ENCODE results near the gene TMEM198. TPM values are rescaled to one million over a fixed set of nuclear protein-coding genes. Genes with fewer than 3 reads are reported as not detected.

TMEM198 gene
- total RNA-seq, result 8.2 and 9.7 TPM in 2 replicates
- long read RNA-seq, partial matches to known transcripts, result 1 of 1 reads
- long read RNA-seq, other reads (novel, unspliced or antisense), result 0 of 1 reads

DNA sequence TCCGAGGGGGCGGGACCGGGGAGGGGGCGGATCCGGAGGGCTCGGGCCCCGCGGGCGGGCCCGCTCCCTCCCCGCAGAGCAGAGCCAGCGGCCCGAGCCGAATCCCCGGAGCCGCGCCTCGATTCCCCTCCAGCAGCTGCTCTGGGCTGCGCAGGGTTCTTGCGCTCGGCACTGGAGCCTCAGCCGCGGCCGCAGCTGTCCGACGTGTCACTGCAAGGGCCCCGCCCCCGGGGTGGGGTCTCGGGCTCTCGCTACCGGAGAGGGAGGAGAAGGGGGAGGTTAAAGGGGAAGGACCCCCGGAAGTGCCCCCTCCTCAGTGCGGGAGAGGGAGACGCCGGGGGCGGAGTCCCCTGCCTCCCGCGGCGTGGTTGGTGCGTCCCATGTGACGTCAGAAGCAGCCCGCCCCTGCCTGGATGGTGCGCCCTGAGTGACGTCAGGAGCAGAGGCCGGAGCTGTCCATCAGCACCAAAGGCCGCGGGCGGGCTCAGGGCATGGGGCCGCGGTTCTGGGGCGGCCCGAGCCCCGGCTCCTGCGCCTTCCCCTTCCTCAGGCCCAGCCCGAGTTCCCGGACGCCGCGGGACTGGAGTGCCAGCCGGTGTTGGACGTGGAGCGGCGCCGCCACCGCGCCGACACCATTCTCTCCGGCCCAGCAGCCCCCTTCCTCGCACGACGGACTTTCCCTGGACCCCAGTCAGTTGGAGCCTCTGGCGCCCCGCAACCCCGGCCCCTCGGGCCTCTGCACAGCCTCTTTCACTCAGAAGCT lies at the start of gene TMEM198, which contains the start of gene CHPF:
Gene TMEM198, plus strand, starts transcription at position 433 of the 763 bp plus-strand sequence. CDS start 700 bp downstream, outside the sequence.
Gene CHPF, minus strand, starts transcription at position 214 of the 763 bp plus-strand sequence. CDS start 271 bp downstream, outside the sequence.
- H3K27me3 Mint-ChIP-seq, result peaks cover 27% of the 10 kb centered on the region
- peaks cover 16% of the 10 kb centered on the region for H3K4me1 Mint-ChIP-seq (ENCODE audit: low read depth)
- peak within 1 kb of the TSS; percentile 88 for H3K4me3 Mint-ChIP-seq (ENCODE audit: low read depth)
- TF ChIP-seq, protein P1, sequence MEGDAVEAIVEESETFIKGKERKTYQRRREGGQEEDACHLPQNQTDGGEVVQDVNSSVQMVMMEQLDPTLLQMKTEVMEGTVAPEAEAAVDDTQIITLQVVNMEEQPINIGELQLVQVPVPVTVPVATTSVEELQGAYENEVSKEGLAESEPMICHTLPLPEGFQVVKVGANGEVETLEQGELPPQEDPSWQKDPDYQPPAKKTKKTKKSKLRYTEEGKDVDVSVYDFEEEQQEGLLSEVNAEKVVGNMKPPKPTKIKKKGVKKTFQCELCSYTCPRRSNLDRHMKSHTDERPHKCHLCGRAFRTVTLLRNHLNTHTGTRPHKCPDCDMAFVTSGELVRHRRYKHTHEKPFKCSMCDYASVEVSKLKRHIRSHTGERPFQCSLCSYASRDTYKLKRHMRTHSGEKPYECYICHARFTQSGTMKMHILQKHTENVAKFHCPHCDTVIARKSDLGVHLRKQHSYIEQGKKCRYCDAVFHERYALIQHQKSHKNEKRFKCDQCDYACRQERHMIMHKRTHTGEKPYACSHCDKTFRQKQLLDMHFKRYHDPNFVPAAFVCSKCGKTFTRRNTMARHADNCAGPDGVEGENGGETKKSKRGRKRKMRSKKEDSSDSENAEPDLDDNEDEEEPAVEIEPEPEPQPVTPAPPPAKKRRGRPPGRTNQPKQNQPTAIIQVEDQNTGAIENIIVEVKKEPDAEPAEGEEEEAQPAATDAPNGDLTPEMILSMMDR (IDR thresholded peaks at IDR 0.05; ENCODE audit: unreplicated experiment), result no peak
- H3K36me3 Mint-ChIP-seq (ENCODE audit: insufficient read depth), result peaks cover 19% of the 10 kb centered on the region
- peak; percentile 98 for DNase-seq (ENCODE audit: low spot score, unreplicated experiment)
- peak within 1 kb of the TSS; percentile 87 for H3K27ac Mint-ChIP-seq
- no peaks in the 10 kb centered on the region for H3K9me3 Mint-ChIP-seq (ENCODE audit: low read depth)

GRCh38 chr2:219494952-219495530 lies 48.8 kb upstream of the TMEM198 start:
- Mint-ChIP-seq H3K36me3 (ENCODE audit: insufficient read depth) (no peaks in the 10 kb centered on the region), H3K27ac (no peak overlapping the region), H3K9me3 (ENCODE audit: low read depth) (no peaks in the 10 kb centered on the region), H3K4me3 (ENCODE audit: low read depth) (no peak overlapping the region), H3K27me3 (peaks cover 73% of the 10 kb centered on the region), H3K4me1 (ENCODE audit: low read depth) (peaks cover 13% of the 10 kb centered on the region)
- TF ChIP-seq, protein P1 (IDR thresholded peaks at IDR 0.05; ENCODE audit: unreplicated experiment), result no peak
- DNase-seq (ENCODE audit: low spot score, unreplicated experiment), result no peak

DNA sequence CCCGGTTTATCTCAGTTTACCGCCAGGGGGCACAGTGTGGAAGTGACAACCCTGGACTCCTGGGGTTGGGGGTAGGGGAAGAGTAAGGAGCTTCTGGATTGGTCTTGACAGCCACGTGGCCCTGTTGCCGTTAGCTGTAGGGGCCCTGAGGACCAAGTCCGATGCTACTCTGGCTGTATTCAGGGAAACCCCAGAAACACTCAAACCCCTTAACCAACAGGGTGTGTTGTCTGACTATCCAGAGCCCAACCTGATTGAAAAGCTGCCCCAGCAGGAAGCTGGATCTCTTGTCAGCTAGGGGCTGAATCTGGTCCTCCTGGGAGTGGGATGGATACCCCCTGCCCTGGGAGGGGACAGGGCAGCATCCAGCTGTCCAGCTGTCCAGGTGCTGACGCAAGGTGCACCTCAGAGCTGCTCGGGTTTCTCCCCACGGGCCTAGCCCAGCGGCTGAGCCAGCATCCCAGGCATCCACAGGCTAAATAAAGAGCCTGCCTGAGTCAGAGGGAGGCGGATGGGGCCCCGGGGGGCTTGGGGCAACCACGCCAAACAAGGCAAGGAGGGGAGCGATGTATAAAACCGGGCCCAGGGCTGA lies 48.2 kb upstream of the TMEM198 start:
- Mint-ChIP-seq H3K36me3 (ENCODE audit: insufficient read depth) (no peaks in the 10 kb centered on the region), H3K4me3 (ENCODE audit: low read depth) (no peak overlapping the region), H3K4me1 (ENCODE audit: low read depth) (peaks cover 16% of the 10 kb centered on the region), H3K27me3 (peaks cover 69% of the 10 kb centered on the region), H3K27ac (no peak overlapping the region), H3K9me3 (ENCODE audit: low read depth) (no peaks in the 10 kb centered on the region)
- TF ChIP-seq, protein P1 (IDR thresholded peaks at IDR 0.05; ENCODE audit: unreplicated experiment), result peak; percentile 68
- DNase-seq (ENCODE audit: low spot score, unreplicated experiment), result peak; percentile 55

DNA sequence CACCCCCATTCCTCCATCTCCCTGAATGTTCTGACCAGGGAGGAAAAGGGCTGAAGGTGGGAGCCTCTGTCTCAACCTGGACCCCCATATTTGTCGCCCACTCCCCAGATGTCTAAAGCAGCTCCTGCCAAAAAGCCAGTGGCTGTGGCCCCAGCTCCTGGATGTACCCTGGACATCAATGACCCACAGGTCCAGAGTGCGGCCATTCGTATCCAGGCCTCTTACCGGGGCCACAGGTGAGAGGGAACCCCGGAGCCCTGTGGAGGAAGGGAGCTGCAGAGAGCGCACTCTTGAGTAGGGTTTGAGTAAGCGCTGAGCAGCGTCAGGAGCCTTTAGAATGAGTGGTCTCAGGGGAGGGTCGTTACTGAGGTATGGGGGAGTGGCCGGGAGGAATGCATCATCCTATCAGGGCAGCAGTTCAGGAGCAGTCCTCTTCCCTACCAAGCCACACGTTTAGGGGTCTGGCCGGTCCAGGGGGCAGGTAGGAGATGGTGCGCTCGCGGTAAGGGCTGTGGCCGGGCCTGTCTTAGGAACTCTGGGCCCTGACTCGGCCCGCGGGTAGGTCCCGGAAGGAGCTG lies 47.5 kb upstream of the TMEM198 start:
- Mint-ChIP-seq H3K27ac (no peak overlapping the region), H3K36me3 (ENCODE audit: insufficient read depth) (no peaks in the 10 kb centered on the region), H3K9me3 (ENCODE audit: low read depth) (no peaks in the 10 kb centered on the region), H3K4me1 (ENCODE audit: low read depth) (peaks cover 16% of the 10 kb centered on the region), H3K27me3 (peaks cover 65% of the 10 kb centered on the region), H3K4me3 (ENCODE audit: low read depth) (peak overlapping the region; percentile 37)
- DNase-seq (ENCODE audit: low spot score, unreplicated experiment), result no peak
- TF ChIP-seq, protein P1 (IDR thresholded peaks at IDR 0.05; ENCODE audit: unreplicated experiment), result no peak
